BLaER1 (cell line): ENCODE data around the gene TIMP2.
"Not testable (repeated sequence)": the region's sequence is repeated elsewhere in the genome, so short reads cannot be mapped to it uniquely, and the experiment has no call there.

Experiments used
- H3K27ac ChIP-seq: shearing (Covaris generic); formaldehyde crosslinking; 2 replicates; pipeline ENCODE4 v1.8.1; 2022
- H3K27me3 ChIP-seq: shearing (Covaris generic); formaldehyde crosslinking; 2 replicates; pipeline ENCODE4 v1.8.1; 2022
- H3K36me3 ChIP-seq: shearing (Covaris generic); formaldehyde crosslinking; 2 replicates; pipeline ENCODE4 v1.8.1; 2022
- H3K4me1 ChIP-seq: shearing (Covaris generic); formaldehyde crosslinking; 2 replicates; pipeline ENCODE4 v1.8.1; 2022
- H3K4me2 ChIP-seq: shearing (Covaris generic); formaldehyde crosslinking; 2 replicates; pipeline ENCODE4 v1.8.1; 2022
- H3K4me3 ChIP-seq: shearing (Covaris generic); formaldehyde crosslinking; 2 replicates; pipeline ENCODE4 v1.8.1; 2022
- H3K9ac ChIP-seq: shearing (Covaris generic); formaldehyde crosslinking; 2 replicates; pipeline ENCODE4 v1.8.1; 2022
- H3K9me3 ChIP-seq: shearing (Covaris generic); formaldehyde crosslinking; 2 replicates; pipeline ENCODE4 v1.8.1; 2022
- H4K20me1 ChIP-seq: shearing (Covaris generic); formaldehyde crosslinking; 2 replicates; pipeline ENCODE4 v1.8.1; 2022
- Cebpa-rat ChIP-seq: shearing (Covaris generic); IDR thresholded peaks from 2 replicates; pipeline ENCODE4 v1.8.1; 2022

Gene TIMP2

GRCh38 chr17:78946131-78946530 lies 20.9 kb upstream of the TIMP2 start:
- Histone ChIP-seq H3K9me3 (peaks cover 15% of the 10 kb centered on the region), H3K27ac (peak overlapping the region; percentile 60), H3K4me3 (no peak overlapping the region), H3K4me2 (peak overlapping the region; percentile 85), H3K9ac (peak overlapping the region; percentile 45; the same call in 1 of the 2 replicates), H3K27me3 (no peaks in the 10 kb centered on the region), H4K20me1 (no peaks in the 10 kb centered on the region), H3K4me1 (peaks cover 57% of the 10 kb centered on the region), H3K36me3 (0 out of 2 replicates have a peak, but pooled peaks cover 5% of the 10 kb centered on the region)
- no peak for TF ChIP-seq Cebpa-rat

GRCh38 chr17:78945455-78945854 lies 20.3 kb upstream of the TIMP2 start:
- H3K4me2 ChIP-seq = peak overlapping the region; percentile 85
- H4K20me1 ChIP-seq, H3K27me3 ChIP-seq, H3K9ac ChIP-seq, H3K4me3 ChIP-seq, H3K9me3 ChIP-seq, H3K36me3 ChIP-seq: not testable (repeated sequence)
- H3K4me1 ChIP-seq = peaks cover 61% of the 10 kb centered on the region
- peak overlapping the region; percentile 60 for H3K27ac ChIP-seq

- no peak overlapping the region for H3K4me3 ChIP-seq
- peaks cover 3% of the 10 kb centered on the region for H3K9me3 ChIP-seq
- no peaks in the 10 kb centered on the region for H3K36me3 ChIP-seq
- H3K4me2 ChIP-seq = peak overlapping the region; percentile 85
- H3K27me3 ChIP-seq = no peaks in the 10 kb centered on the region
- no peak overlapping the region for H3K9ac ChIP-seq
- peaks cover 66% of the 10 kb centered on the region for H3K4me1 ChIP-seq
- no peaks in the 10 kb centered on the region for H4K20me1 ChIP-seq
- no peak for TF ChIP-seq Cebpa-rat
- peak overlapping the region; percentile 60; the same call in 1 of the 2 replicates for H3K27ac ChIP-seq
These were observed 19.8 kb upstream of the TIMP2 start for GRCh38 chr17:78944956-78945355.

- no peak for TF ChIP-seq Cebpa-rat
- peaks cover 75% of the 10 kb centered on the region for H3K4me1 ChIP-seq
- no peak overlapping the region for H3K9ac ChIP-seq
- no peak overlapping the region for H3K4me3 ChIP-seq
- 0 out of 2 replicates have a peak overlapping the region, but pooled peaks have one; percentile 18 for H3K27ac ChIP-seq
- no peaks in the 10 kb centered on the region for H3K36me3 ChIP-seq
- no peaks in the 10 kb centered on the region for H4K20me1 ChIP-seq
- H3K27me3 ChIP-seq = no peaks in the 10 kb centered on the region
- peak overlapping the region; percentile 85 for H3K4me2 ChIP-seq
- H3K9me3 ChIP-seq = no peaks in the 10 kb centered on the region
These were observed 18.8 kb upstream of the TIMP2 start for GRCh38 chr17:78944026-78944425.

- Histone ChIP-seq H3K4me1 (peaks cover 49% of the 10 kb centered on the region), H4K20me1 (no peaks in the 10 kb centered on the region)
These were observed 15.5 kb upstream of the TIMP2 start for GRCh38 chr17:78940708-78941107.

GRCh38 chr17:78940258-78940657 lies 15.1 kb upstream of the TIMP2 start:
- no peaks in the 10 kb centered on the region for H4K20me1 ChIP-seq
- H3K4me1 ChIP-seq = peaks cover 49% of the 10 kb centered on the region
- H3K9ac ChIP-seq = no peak overlapping the region
- no peak for TF ChIP-seq Cebpa-rat
- H3K9me3 ChIP-seq = no peaks in the 10 kb centered on the region
- no peak overlapping the region for H3K4me3 ChIP-seq
- H3K36me3 ChIP-seq = no peaks in the 10 kb centered on the region
- no peaks in the 10 kb centered on the region for H3K27me3 ChIP-seq
- no peak overlapping the region for H3K27ac ChIP-seq
- H3K4me2 ChIP-seq = peak overlapping the region; percentile 45

More at GRCh38 chr17:78940708-78941107, 15.5 kb upstream of the TIMP2 start:
- Histone ChIP-seq H3K9ac (no peak overlapping the region), H3K27me3 (no peaks in the 10 kb centered on the region), H3K4me3 (no peak overlapping the region), H3K4me2 (peak overlapping the region; percentile 45; the same call in 1 of the 2 replicates), H3K27ac (no peak overlapping the region), H3K9me3 (no peaks in the 10 kb centered on the region), H3K36me3 (no peaks in the 10 kb centered on the region)
- no peak for TF ChIP-seq Cebpa-rat

GRCh38 chr17:78939615-78940014 lies 14.4 kb upstream of the TIMP2 start:
- Histone ChIP-seq H3K4me2 (peak overlapping the region; percentile 45), H3K9me3 (no peaks in the 10 kb centered on the region), H3K36me3 (no peaks in the 10 kb centered on the region), H3K4me1 (peaks cover 49% of the 10 kb centered on the region), H3K27ac (peak overlapping the region; percentile 23; the same call in 1 of the 2 replicates), H3K27me3 (no peaks in the 10 kb centered on the region), H4K20me1 (no peaks in the 10 kb centered on the region), H3K4me3 (no peak overlapping the region), H3K9ac (no peak overlapping the region)
- TF ChIP-seq Cebpa-rat = no peak

- peaks cover 51% of the 10 kb centered on the region for H3K4me1 ChIP-seq
- H3K4me3 ChIP-seq = no peak overlapping the region
- no peak overlapping the region for H3K9ac ChIP-seq
- no peaks in the 10 kb centered on the region for H3K9me3 ChIP-seq
- H3K27me3 ChIP-seq = no peaks in the 10 kb centered on the region
- H3K36me3 ChIP-seq = no peaks in the 10 kb centered on the region
- no peaks in the 10 kb centered on the region for H4K20me1 ChIP-seq
- no peak overlapping the region for H3K4me2 ChIP-seq
- no peak overlapping the region for H3K27ac ChIP-seq
- TF ChIP-seq Cebpa-rat = no peak
These were observed 12.4 kb upstream of the TIMP2 start for GRCh38 chr17:78937561-78937960.

- Histone ChIP-seq H4K20me1 (no peaks in the 10 kb centered on the region), H3K27me3 (no peaks in the 10 kb centered on the region), H3K4me3 (no peak overlapping the region), H3K9ac (peak overlapping the region; percentile 43; the same call in 1 of the 2 replicates), H3K4me1 (peaks cover 55% of the 10 kb centered on the region), H3K27ac (0 out of 2 replicates have a peak overlapping the region, but pooled peaks have one; percentile 80), H3K9me3 (no peaks in the 10 kb centered on the region), H3K36me3 (no peaks in the 10 kb centered on the region), H3K4me2 (peak overlapping the region; percentile 93)
- no peak for TF ChIP-seq Cebpa-rat
These were observed 10.5 kb upstream of the TIMP2 start for GRCh38 chr17:78935419-78936323.
